Measurements from ENCODE around the gene KAZN.

KAZN gene

GRCh38 chr1:14742181-14742980 lies 143.9 kb downstream of the KAZN start:
- no peak for DNase-seq (ENCODE audit: low read depth)

- no peak for DNase-seq (ENCODE audit: low read depth)
Observed at GRCh38 chr1:14743368-14743767, 144.9 kb downstream of the KAZN start.

GRCh38 chr1:14745001-14745720 lies 146.7 kb downstream of the KAZN start:
- DNase-seq (ENCODE audit: low read depth): no peak

- no peak for DNase-seq (ENCODE audit: low read depth)
Observed at GRCh38 chr1:14745789-14746188, 147.3 kb downstream of the KAZN start.

GRCh38 chr1:14746393-14746792 lies 147.9 kb downstream of the KAZN start:
- no peak for DNase-seq (ENCODE audit: low read depth)

- no peak for DNase-seq (ENCODE audit: low read depth)
Observed at GRCh38 chr1:14748151-14748550, 149.7 kb downstream of the KAZN start.

- no peak for DNase-seq (ENCODE audit: low read depth)
Observed at GRCh38 chr1:14748977-14749376, 150.5 kb downstream of the KAZN start.

- no peak for DNase-seq (ENCODE audit: low read depth)
Observed at GRCh38 chr1:14750490-14750889, 152.0 kb downstream of the KAZN start.

GRCh38 chr1:14755518-14756252 lies 157.2 kb downstream of the KAZN start:
- no peak for DNase-seq (ENCODE audit: low read depth)

GRCh38 chr1:14756589-14757285 lies 158.3 kb downstream of the KAZN start:
- no peak for DNase-seq (ENCODE audit: low read depth)

GRCh38 chr1:14757286-14757625 lies 158.8 kb downstream of the KAZN start:
- DNase-seq (ENCODE audit: low read depth): no peak

- DNase-seq (ENCODE audit: low read depth): no peak
Observed at GRCh38 chr1:14759042-14759818, 160.7 kb downstream of the KAZN start.

- DNase-seq (ENCODE audit: low read depth): no peak
Observed at GRCh38 chr1:14759843-14760242, 161.4 kb downstream of the KAZN start.

- DNase-seq (ENCODE audit: low read depth): no peak
Observed at GRCh38 chr1:14760780-14761179, 162.3 kb downstream of the KAZN start.

- DNase-seq (ENCODE audit: low read depth): no peak
Observed at GRCh38 chr1:14761291-14762153, 163.0 kb downstream of the KAZN start.

GRCh38 chr1:14763977-14764376 lies 165.5 kb downstream of the KAZN start:
- DNase-seq (ENCODE audit: low read depth): no peak

GRCh38 chr1:14765773-14766172 lies 167.3 kb downstream of the KAZN start:
- DNase-seq (ENCODE audit: low read depth): no peak

GRCh38 chr1:14767075-14767474 lies 168.6 kb downstream of the KAZN start:
- no peak for DNase-seq (ENCODE audit: low read depth)

- DNase-seq (ENCODE audit: low read depth): no peak
Observed at GRCh38 chr1:14768582-14769304, 170.3 kb downstream of the KAZN start.

All from activated T-helper 1 cell treated with Interleukin-2 at 50 U/mL for 16 hours (primary cell).